CD4-positive, alpha-beta T cell (primary cell): ENCODE data around the gene LITAFD. TPM values are rescaled to one million over a fixed set of nuclear protein-coding genes. Genes with fewer than 3 reads are reported as not detected.
A peak's percentile ranks its signal among the peaks of the same experiment; 100 is the strongest.

ENCODE experiments used
- ATAC-seq: fragments of 200-7000 bp; cut with Tn5 transposase; one replicate; pipeline ENCODE4 v1.10.0; 2022; ENCODE audit warnings: mild to moderate bottlenecking; ENCODE audit not compliant: poor library complexity
- CTCF ChIA-PET: fragments of 350-600 bp; sonication (Branson Sonifier 250); formaldehyde crosslinking; loops from one replicate; lab custom pipeline; 2021; ENCODE audit warnings: antibody characterized with exemption, inconsistent platforms; lab: Charles Lee
- POLR2A ChIA-PET: fragments of 350-600 bp; sonication (Branson Sonifier 250); formaldehyde crosslinking; loops from one replicate; lab custom pipeline; 2021; ENCODE audit warnings: antibody characterized with exemption, inconsistent platforms; lab: Charles Lee
- DNase-seq, 14 experiments: peaks; one replicate each; pipeline ENCODE4 v3.0.0-alpha.2; 2013 to 2020; ENCODE audit warnings: mixed read lengths in 2 of 14
- H3K27ac ChIP-seq, 2 donors: one replicate each; pipeline versions ENCODE4 v1.5.1 to v1.7.0; 2013; ENCODE audit warnings: low read length in 2 of 2, low read depth in 1 of 2, mild to moderate bottlenecking in 1 of 2
- H3K27me3 ChIP-seq, 2 experiments: 1 replicate in 1 of 2; 2 replicates in 1 of 2; pipeline versions ENCODE4 v1.6.1 to v1.7.0; 2013; ENCODE audit warnings: low read length in 2 of 2, control low read depth in 1 of 2, mild to moderate bottlenecking in 1 of 2, moderate library complexity in 1 of 2; ENCODE audit not compliant: insufficient read depth in 2 of 2, control insufficient read depth in 1 of 2
- H3K36me3 ChIP-seq: one replicate; pipeline ENCODE4 v1.6.1; 2013; ENCODE audit warnings: low read length, control low read depth; ENCODE audit not compliant: insufficient read depth
- H3K4me1 ChIP-seq: one replicate; pipeline ENCODE4 v1.6.1; 2013; ENCODE audit warnings: low read length, control low read depth; ENCODE audit not compliant: insufficient read depth
- H3K4me3 ChIP-seq: one replicate; pipeline ENCODE4 v1.5.1; 2013; ENCODE audit warnings: mild to moderate bottlenecking, low read length, moderate library complexity
- H3K9me3 ChIP-seq, 2 experiments: 1 replicate in 1 of 2; 2 replicates in 1 of 2; pipeline versions ENCODE4 v1.6.1 to v1.7.0; 2013; ENCODE audit warnings: low read length in 2 of 2, mild to moderate bottlenecking in 2 of 2, control low read depth in 1 of 2, moderate library complexity in 1 of 2; ENCODE audit not compliant: control insufficient read depth in 1 of 2, insufficient read depth in 1 of 2
- H3K27ac Mint-ChIP-seq: one replicate; pipeline ENCODE4 v1.8.0; 2020; ENCODE audit warnings: mixed read lengths
- H3K27me3 Mint-ChIP-seq: one replicate; pipeline ENCODE4 v1.8.0; 2021; ENCODE audit warnings: mixed read lengths
- H3K36me3 Mint-ChIP-seq: one replicate; pipeline ENCODE4 v1.8.0; 2021; ENCODE audit warnings: low read depth, mixed read lengths
- H3K4me1 Mint-ChIP-seq: one replicate; pipeline ENCODE4 v1.8.0; 2021; ENCODE audit warnings: low read depth, mixed read lengths
- H3K4me3 Mint-ChIP-seq: one replicate; pipeline ENCODE4 v1.8.0; 2020; ENCODE audit warnings: mild to moderate bottlenecking, mixed read lengths
- H3K9me3 Mint-ChIP-seq: one replicate; pipeline ENCODE4 v1.8.0; 2020; ENCODE audit warnings: mixed read lengths
- intact Hi-C, 2 experiments: fragments of 100-400 bp; cut with DNase I in 1 of 2; cut with micrococcal nuclease in 1 of 2; formaldehyde crosslinking; loops; one replicate each; pipeline versions ENCODE4 v1.15.1 to v1.9.0; 2023 to 2025; cut with DNase I, micrococcal nuclease
- total RNA-seq, 174 experiments: library from RNA in 2 of 174; stranded (reverse) in 2 of 174; gene quantifications; one replicate each; pipeline ENCODE4 v1.2.3 and lab custom pipeline; 2021 to 2026
- TF ChIP-seq, protein P1 (sequence below): fragments of 200-600 bp; IDR thresholded peaks from one replicate; pipeline ENCODE4 v1.8.0; 2022; ENCODE audit warnings: antibody characterized with exemption, mild to moderate bottlenecking

The LITAFD gene
- total RNA-seq, 2 experiments from 2014 or later = 0.60 TPM; not detected in 1

DNA sequence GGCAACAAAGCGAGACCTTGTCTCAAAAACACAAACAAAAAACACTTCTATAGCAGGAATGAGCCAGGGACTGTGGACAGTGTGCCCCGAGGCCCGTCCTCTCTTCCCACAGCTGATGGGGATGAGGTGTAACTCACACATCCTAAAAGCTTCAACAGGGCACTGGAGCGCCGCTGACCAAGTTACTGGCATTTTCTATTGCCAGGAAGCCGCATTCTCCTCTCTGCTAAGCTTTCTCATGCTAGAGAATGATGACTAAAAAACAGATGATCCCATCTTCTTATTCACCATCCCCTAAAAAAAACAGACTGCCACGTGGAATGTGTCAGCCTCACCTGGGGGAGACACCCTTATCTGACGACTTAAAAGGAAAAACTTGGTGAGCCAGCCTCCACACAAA is 29.6 kb upstream of the LITAFD start:
- Mint-ChIP-seq H3K4me3 (no peak overlapping the region), H3K4me1 (peaks cover 32% of the 10 kb centered on the region), H3K36me3 (peaks cover 53% of the 10 kb centered on the region), H3K9me3 (no peaks in the 10 kb centered on the region), H3K27me3 (no peaks in the 10 kb centered on the region), H3K27ac (peak overlapping the region; percentile 33)
- no peak for ATAC-seq
- peaks cover 37% of the 10 kb centered on the region for H3K36me3 ChIP-seq
- peaks cover 22% of the 10 kb centered on the region for H3K4me1 ChIP-seq
- no peak overlapping the region for H3K27ac ChIP-seq
- H3K9me3 ChIP-seq = no peaks in the 10 kb centered on the region
- ChIA-PET CTCF (no interaction called here), POLR2A (interaction anchor here (1.2 to 2.1 kb wide), 2 partner anchors 12 to 16 kb away, joined by 3 to 7 read pairs; partner anchors contain the start of gene CARHSP1)
- no peaks in the 10 kb centered on the region for H3K27me3 ChIP-seq
- intact Hi-C loops = no loop called here
- no peak for DNase-seq
- TF ChIP-seq, protein P1, sequence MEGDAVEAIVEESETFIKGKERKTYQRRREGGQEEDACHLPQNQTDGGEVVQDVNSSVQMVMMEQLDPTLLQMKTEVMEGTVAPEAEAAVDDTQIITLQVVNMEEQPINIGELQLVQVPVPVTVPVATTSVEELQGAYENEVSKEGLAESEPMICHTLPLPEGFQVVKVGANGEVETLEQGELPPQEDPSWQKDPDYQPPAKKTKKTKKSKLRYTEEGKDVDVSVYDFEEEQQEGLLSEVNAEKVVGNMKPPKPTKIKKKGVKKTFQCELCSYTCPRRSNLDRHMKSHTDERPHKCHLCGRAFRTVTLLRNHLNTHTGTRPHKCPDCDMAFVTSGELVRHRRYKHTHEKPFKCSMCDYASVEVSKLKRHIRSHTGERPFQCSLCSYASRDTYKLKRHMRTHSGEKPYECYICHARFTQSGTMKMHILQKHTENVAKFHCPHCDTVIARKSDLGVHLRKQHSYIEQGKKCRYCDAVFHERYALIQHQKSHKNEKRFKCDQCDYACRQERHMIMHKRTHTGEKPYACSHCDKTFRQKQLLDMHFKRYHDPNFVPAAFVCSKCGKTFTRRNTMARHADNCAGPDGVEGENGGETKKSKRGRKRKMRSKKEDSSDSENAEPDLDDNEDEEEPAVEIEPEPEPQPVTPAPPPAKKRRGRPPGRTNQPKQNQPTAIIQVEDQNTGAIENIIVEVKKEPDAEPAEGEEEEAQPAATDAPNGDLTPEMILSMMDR = no peak
- H3K4me3 ChIP-seq = no peak overlapping the region

DNA sequence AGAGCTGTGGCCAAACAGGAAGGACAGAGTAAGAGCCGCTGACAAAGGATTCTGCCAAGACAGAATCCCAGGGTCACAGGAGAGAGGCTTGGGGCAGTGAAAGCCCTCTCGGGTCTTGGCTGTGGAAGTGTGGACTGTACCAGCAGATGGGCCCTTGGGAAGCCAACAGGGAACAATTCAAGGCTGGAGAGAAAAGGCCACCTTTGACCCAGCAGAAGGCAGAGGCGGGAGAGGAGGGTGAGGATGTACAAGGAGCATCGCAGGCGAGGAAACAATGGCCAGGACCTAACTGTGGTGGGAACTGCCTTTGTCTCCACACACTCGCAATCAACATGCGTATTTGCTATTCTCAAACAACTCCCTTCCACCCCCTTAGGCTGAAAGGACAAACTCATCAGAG is 29.0 kb upstream of the LITAFD start:
- Mint-ChIP-seq H3K27ac (peak overlapping the region; percentile 33), H3K4me3 (no peak overlapping the region), H3K27me3 (no peaks in the 10 kb centered on the region), H3K4me1 (peaks cover 32% of the 10 kb centered on the region), H3K36me3 (peaks cover 57% of the 10 kb centered on the region), H3K9me3 (no peaks in the 10 kb centered on the region)
- peaks cover 22% of the 10 kb centered on the region for H3K4me1 ChIP-seq
- intact Hi-C loops = no loop called here
- no peak overlapping the region for H3K27ac ChIP-seq
- no peaks in the 10 kb centered on the region for H3K9me3 ChIP-seq
- TF ChIP-seq, protein P1 = no peak
- H3K4me3 ChIP-seq = no peak overlapping the region
- ChIA-PET POLR2A (no interaction called here), CTCF (interaction anchor here (3.4 kb wide), 1 partner anchor 27 kb away, joined by 15 read pairs; no protein-coding TSS in a partner anchor)
- DNase-seq (peak in 1 of 14 experiments; percentile 0), ATAC-seq (no peak)
- H3K27me3 ChIP-seq = no peaks in the 10 kb centered on the region
- peaks cover 38% of the 10 kb centered on the region for H3K36me3 ChIP-seq

DNA sequence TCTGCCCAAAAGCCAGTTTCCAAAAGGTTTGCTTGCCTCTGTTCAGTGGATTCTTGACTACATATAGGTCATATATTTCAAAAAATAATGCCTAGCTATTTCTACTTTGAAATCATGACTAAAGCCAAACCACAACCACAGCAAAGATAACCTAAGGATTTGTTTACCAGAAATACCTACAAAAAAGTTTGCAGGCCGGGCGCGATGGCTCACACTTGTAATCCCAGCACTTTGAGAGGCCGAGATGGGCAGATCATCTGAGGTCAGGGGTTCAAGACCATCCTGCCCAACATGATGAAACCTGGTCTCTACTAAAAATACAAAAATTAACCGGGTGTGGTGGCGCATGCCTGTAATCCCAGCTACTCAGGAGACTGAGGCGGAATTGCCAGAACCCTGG is 28.5 kb upstream of the LITAFD start:
- peaks cover 38% of the 10 kb centered on the region for H3K36me3 ChIP-seq
- no peaks in the 10 kb centered on the region for H3K9me3 ChIP-seq
- no peaks in the 10 kb centered on the region for H3K27me3 Mint-ChIP-seq
- DNase-seq (peak in 1 of 14 experiments; percentile 2), ATAC-seq (no peak)
- CTCF ChIA-PET = interaction anchor here (3.4 kb wide), 1 partner anchor 26 kb away, joined by 15 read pairs; no protein-coding TSS in a partner anchor
- H3K27me3 ChIP-seq = no peaks in the 10 kb centered on the region
- peaks cover 60% of the 10 kb centered on the region for H3K36me3 Mint-ChIP-seq
- intact Hi-C loops = no loop called here
- no peak overlapping the region for H3K4me3 Mint-ChIP-seq
- peak overlapping the region; percentile 33 for H3K27ac Mint-ChIP-seq
- no peaks in the 10 kb centered on the region for H3K9me3 Mint-ChIP-seq
- H3K27ac ChIP-seq = no peak overlapping the region
- peaks cover 32% of the 10 kb centered on the region for H3K4me1 Mint-ChIP-seq
- H3K4me3 ChIP-seq = no peak overlapping the region
- H3K4me1 ChIP-seq = peaks cover 22% of the 10 kb centered on the region
- TF ChIP-seq, protein P1 = no peak
- POLR2A ChIA-PET = interaction anchor here (1.0 kb wide), 1 partner anchor 15 kb away, joined by 6 read pairs; the partner anchor contains the start of gene CARHSP1
